ENCODE data around the gene NRTN.
"Not testable (repeated sequence)": the region's sequence is repeated elsewhere in the genome, so short reads cannot be mapped to it uniquely, and the experiment has no call there.

- not testable (repeated sequence) for TF ChIP-seq CTCF, POLR2A, POLR2AphosphoS5 (IDR thresholded peaks at IDR 0.05)
These were observed 36.9 kb downstream of the NRTN start for GRCh38 chr19:5841735-5842111.

Data from breast epithelium (tissue), 3 donors.